Stimulated activated CD8-positive, alpha-beta memory T cell treated with anti-CD3 and anti-CD28 coated beads, Interleukin-7, amount 100 ng/mL, for 24 hours (primary cell): Measurements from ENCODE around the gene MALRD1.
"Not testable (repeated sequence)": the region's sequence is repeated elsewhere in the genome, so short reads cannot be mapped to it uniquely, and the experiment has no call there.

Experiments used
- DNase-seq: peaks from one replicate; pipeline ENCODE4 v3.0.0-alpha.2; 2020; ENCODE audit warnings: low read depth

MALRD1 gene

DNA sequence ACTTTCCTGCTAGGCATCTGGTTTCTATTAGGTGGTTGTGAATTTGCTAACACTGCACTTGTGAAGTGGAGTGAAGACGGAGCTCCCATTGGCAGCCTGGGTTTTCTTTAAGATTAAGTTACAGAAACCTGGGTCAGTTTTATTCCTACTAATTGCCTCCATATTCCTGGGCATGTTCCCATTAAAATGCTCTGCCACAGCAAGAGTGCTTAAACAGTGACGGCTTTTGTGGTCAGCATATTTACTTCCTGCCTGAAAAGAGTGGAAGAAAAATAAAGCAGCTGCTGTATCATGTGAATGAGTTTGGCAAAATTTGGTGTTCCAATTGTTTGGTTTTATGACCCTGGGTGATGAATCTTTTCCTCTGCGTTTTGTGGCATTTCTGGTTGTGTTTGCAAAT, 670.7 kb downstream of the MALRD1 start:
- no peak for DNase-seq

- DNase-seq, result no peak
Measured at GRCh38 chr10:19724287-19724686, 675.7 kb downstream of the MALRD1 start.

DNA sequence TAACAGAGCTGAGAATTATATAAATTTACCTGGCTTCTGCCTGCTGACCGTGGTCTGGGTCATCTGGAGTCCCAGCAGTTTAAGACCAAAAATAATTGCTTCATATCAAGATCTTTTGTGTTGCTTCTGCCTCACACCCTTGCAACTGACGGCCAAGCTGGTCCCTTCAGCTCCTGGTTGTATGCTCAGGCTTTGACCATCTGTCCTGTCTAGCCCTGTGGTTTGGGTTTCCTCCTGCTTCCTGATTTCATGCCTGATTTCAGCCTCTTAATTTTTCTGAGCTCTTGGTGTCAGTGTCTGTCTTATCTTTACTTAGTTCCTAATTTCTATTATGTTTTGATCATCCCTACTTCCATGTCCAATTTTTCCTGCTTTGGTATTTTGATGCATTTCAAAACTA, 679.8 kb downstream of the MALRD1 start:
- no peak for DNase-seq

GRCh38 chr10:19728964-19729363, 680.4 kb downstream of the MALRD1 start:
- no peak for DNase-seq

- DNase-seq, result no peak
Measured at GRCh38 chr10:19730167-19730906, 681.7 kb downstream of the MALRD1 start.

DNA sequence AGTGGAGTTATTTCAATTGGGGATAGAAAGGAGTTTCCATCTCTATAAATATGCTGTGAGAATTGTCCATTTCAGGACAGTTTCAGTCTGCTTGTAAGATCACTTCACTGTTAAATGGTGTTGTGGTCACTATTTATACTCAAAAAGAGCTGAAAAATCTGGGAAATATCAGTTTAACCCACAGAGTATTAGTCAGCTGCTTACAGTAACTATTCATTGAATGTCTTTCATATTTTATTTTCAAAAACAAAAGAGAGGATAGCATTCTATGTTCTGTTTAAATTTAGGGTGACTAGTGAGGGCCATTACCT, 682.3 kb downstream of the MALRD1 start:
- no peak for DNase-seq

DNA sequence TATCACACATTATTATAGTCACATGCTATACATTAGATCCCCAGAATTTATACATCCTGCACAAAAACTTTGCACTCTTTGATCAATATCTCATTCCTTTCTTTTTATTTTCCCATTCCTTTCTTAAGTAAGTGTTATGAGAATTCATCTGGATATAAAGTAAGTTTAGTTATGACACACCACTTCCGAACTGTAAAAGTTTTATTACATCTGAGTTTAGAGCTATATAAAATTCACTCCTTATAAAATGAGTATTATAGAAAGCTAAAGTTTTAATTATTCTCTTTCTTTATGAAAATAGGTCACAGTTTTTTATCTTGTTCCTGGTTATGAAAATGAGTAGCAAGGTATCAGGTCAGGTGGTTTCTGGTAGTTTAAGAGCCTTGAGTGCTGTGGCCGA, 683.0 kb downstream of the MALRD1 start:
- DNase-seq, result no peak

GRCh38 chr10:19738440-19738839, 689.8 kb downstream of the MALRD1 start:
- no peak for DNase-seq

DNA sequence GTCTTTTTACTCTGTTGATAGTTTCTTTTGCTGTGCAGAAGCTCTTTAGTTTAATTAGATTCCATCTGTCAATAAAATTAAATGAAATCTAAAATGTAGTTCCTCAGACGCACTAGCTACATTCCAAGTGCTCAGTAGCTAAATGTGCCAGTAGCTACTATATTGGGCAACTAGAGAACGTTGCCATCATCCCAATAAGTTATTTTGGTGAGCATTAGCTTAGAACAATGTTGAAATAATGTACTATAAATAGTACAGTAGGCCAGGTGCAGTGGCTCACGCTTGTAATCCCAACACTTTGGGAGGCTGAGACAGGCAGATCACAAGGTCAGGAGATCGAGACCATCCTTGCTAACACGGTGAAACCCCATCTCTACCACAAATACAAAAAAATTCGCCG, 690.6 kb downstream of the MALRD1 start:
- not testable (repeated sequence) for DNase-seq

DNA sequence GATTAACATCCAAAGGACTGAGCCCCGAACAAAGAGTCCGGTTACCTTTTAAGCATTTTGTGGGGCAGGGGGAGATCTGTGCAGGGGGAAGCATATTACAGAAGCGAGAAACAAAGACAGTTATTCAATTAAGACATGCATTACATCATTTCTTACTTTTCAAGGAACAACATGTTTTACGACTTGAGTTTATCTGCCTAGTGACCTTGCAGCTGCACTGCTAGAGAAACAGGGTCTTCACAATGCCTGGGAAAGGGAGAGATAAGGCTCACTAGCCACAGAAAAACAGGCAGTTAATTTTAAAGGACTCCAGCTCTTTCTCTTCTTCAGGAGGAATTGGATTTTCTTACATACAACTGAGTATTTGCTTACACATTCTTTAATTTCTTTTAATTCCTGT, 693.5 kb downstream of the MALRD1 start:
- DNase-seq, result not testable (repeated sequence)

- no peak for DNase-seq
Measured at GRCh38 chr10:19745672-19746071, 697.1 kb downstream of the MALRD1 start.

- DNase-seq, result no peak
Measured at GRCh38 chr10:19749185-19749729, 700.7 kb downstream of the MALRD1 start.

- no peak for DNase-seq
Measured at GRCh38 chr10:19750972-19751371, 702.4 kb downstream of the MALRD1 start.

GRCh38 chr10:19756919-19757318, 708.3 kb downstream of the MALRD1 start:
- DNase-seq, result no peak

- DNase-seq, result no peak
Measured at GRCh38 chr10:19762026-19762425, 713.4 kb downstream of the MALRD1 start.

DNA sequence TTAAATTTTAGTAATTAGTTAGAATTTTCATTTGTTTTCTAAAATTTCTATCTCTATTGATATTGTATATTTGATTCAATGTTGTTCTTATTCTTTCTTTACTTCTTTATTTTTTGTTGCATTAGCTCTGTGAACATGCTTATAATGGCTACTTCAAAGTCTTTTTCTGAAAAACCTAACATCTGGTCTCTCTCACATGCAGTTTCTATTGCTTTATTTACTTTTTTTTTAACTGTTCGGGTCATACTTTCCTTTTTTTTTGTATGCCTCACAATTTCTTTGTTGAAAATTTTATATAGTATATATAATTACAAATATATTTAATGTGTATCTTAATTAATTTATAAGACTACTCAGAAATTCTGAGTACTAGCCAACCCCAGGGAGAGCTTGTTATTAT, 715.5 kb downstream of the MALRD1 start:
- no peak for DNase-seq

DNA sequence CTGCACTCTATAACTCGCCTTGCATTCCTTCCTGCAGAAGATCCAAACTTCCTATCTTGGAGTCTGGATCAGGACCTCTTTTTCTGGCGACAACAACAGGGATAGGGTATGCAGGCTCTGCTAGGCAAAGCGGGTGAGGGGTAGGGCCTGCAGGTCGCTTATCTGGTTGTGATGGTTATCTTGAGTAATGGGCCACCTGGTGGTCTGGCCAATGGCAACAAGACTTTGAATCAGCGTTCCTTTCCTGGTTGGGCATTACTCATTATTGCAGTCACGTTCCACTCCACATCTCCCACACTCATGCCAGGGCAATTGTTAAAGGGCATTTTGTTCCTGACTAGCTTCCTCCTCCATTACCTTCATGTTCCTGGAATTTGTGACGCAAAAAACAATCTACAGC, 719.3 kb downstream of the MALRD1 start:
- DNase-seq, result no peak

DNA sequence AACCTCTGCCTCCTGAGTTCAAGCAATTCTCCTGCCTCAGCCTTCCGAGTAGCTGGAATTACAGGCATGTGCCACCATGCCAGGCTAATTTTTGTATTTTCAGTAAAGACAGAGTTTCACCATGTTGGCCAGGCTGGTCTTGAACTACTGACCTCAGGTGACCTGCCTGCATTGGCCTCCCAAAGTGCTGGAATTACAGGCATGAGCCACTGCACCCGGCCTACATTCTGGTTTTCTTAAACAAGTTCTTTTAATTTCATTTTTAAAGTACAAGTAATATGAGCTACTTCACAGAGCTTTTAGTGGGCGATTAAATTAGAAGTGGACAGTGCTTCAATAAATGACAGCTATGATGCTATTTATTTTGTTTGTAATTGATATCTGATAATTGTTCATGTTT, 721.2 kb downstream of the MALRD1 start:
- DNase-seq, result not testable (repeated sequence)

- DNase-seq, result no peak
Measured at GRCh38 chr10:19772972-19773371, 724.4 kb downstream of the MALRD1 start.

- no peak for DNase-seq
Measured at GRCh38 chr10:19775296-19775695, 726.7 kb downstream of the MALRD1 start.

- no peak for DNase-seq
Measured at GRCh38 chr10:19777806-19778205, 729.2 kb downstream of the MALRD1 start.

DNA sequence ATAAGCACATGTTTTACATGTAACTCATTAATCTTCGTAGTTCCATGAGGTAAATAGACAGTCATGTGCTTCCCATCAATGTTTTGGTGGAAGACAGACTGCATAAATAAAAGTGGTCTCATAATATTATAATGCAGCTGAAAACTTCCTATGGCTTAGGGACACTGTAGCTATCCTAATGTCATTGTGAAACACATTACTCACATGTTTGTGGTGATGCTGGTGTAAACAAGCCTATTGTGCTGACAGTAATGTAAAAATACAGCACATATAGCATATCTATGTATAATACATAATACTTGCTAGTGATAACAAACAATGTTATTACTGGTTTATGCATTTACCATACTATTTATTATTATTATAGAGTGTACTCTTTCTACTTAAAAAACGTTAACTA, 730.4 kb downstream of the MALRD1 start:
- no peak for DNase-seq

DNA sequence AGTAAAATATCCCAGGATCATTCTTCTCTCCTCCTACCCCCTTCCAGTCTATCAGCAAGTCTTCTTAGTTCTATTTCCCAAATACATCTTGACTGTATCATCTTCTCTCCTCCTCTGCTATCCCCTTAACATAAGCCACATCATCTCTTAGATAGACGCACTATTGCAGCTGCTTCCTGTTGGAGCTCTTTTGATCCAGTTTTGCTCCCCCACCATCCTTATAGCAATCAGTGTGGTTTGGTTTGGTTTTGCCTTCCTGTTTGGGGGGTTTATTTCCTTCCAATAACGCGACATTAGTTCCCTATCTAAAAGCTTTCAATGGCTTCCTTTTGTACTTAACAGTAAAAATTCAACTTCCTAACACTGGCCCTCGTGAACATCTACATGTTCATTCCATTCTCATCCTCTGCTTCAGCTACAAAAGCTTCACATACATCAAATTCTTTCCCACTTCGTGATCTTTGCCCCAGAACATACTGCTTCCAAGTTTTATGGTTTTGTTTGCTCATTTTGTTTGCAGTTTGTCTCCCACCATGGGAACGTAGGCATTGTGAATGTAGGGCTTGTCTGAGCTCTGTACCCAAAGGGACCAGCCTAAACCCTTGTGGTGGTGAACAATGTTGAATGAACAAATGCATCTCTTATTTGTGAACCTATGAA, 734.0 kb downstream of the MALRD1 start:
- no peak for DNase-seq

DNA sequence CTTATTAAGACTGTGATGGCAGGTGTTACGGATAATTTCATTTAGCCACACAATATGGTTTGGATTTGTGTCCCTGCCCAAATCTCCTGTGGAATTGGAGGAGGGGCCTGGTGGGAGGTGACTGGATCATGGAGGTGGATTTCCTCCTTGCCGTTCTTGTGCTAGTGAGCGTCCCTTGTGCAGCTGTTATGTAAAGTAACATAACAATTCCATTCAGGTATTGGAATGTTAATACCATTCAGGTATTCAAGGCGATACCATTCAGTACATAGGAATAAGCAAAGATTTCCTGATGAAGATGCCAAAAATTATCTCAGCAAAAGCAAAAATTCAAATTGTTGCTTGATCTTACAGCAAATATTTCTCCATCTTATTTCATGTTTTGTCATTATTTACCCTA, 735.1 kb downstream of the MALRD1 start:
- no peak for DNase-seq
